ENCODE measurements around the gene CRB2.
A peak's percentile ranks its signal among the peaks of the same experiment; 100 is the strongest.

The CRB2 gene

GRCh38 chr9:123353984-123354591 is 1.9 kb upstream of the CRB2 start:
- Histone ChIP-seq H3K4me3 (ENCODE audit: low read length) (peak overlapping the region; percentile 44), H3K4me2 (ENCODE audit: low read length) (peak overlapping the region; percentile 61), H3K9me3 (ENCODE audit: control insufficient read depth, insufficient read depth, low read length) (no peaks in the 10 kb centered on the region), H3K27me3 (ENCODE audit: control insufficient read depth, low read length) (no peaks in the 10 kb centered on the region), H3K4me1 (ENCODE audit: control insufficient read depth, low read length) (peaks cover 29% of the 10 kb centered on the region), H3K9me2 (replicated peaks; ENCODE audit: control insufficient read depth, low read length) (no peaks in the 10 kb centered on the region), H3K36me3 (ENCODE audit: control insufficient read depth, low read length) (no peaks in the 10 kb centered on the region), H3F3A (ENCODE audit: control insufficient read depth, insufficient read depth) (peaks cover under 1% of the 10 kb centered on the region), H3K27ac (ENCODE audit: low read depth, low read length) (no peak overlapping the region), H3K79me2 (ENCODE audit: control insufficient read depth, low read length) (no peaks in the 10 kb centered on the region), H4K20me1 (ENCODE audit: control insufficient read depth, insufficient read depth, low read depth, low read length) (no peaks in the 10 kb centered on the region)
- TF ChIP-seq CTCF (IDR thresholded peaks at IDR 0.05; ENCODE audit: low read depth, low read length, poor library complexity, severe bottlenecking) (peak; percentile 99), EZH2phosphoT487 (IDR thresholded peaks at IDR 0.05; ENCODE audit: borderline replicate concordance, low read length) (no peak)

GRCh38 chr9:123354806-123355508 is 1.0 kb upstream of the CRB2 start:
- Histone ChIP-seq H3K27ac (ENCODE audit: low read depth, low read length) (no peak overlapping the region), H3K27me3 (ENCODE audit: control insufficient read depth, low read length) (no peaks in the 10 kb centered on the region), H3F3A (ENCODE audit: control insufficient read depth, insufficient read depth) (no peaks in the 10 kb centered on the region), H3K4me3 (ENCODE audit: low read length) (no peak overlapping the region), H3K4me1 (ENCODE audit: control insufficient read depth, low read length) (peaks cover 31% of the 10 kb centered on the region), H4K20me1 (ENCODE audit: control insufficient read depth, insufficient read depth, low read depth, low read length) (no peaks in the 10 kb centered on the region), H3K79me2 (ENCODE audit: control insufficient read depth, low read length) (no peaks in the 10 kb centered on the region), H3K9me2 (replicated peaks; ENCODE audit: control insufficient read depth, low read length) (no peaks in the 10 kb centered on the region), H3K4me2 (ENCODE audit: low read length) (no peak overlapping the region), H3K9me3 (ENCODE audit: control insufficient read depth, insufficient read depth, low read length) (no peaks in the 10 kb centered on the region), H3K36me3 (ENCODE audit: control insufficient read depth, low read length) (no peaks in the 10 kb centered on the region)
- TF ChIP-seq CTCF (IDR thresholded peaks at IDR 0.05; ENCODE audit: low read depth, low read length, poor library complexity, severe bottlenecking) (no peak), EZH2phosphoT487 (IDR thresholded peaks at IDR 0.05; ENCODE audit: borderline replicate concordance, low read length) (no peak)

- TF ChIP-seq EZH2phosphoT487 (IDR thresholded peaks at IDR 0.05; ENCODE audit: borderline replicate concordance, low read length) (no peak), CTCF (IDR thresholded peaks at IDR 0.05; ENCODE audit: low read depth, low read length, poor library complexity, severe bottlenecking) (no peak)
- Histone ChIP-seq H3K4me1 (ENCODE audit: control insufficient read depth, low read length) (peaks cover 35% of the 10 kb centered on the region), H4K20me1 (ENCODE audit: control insufficient read depth, insufficient read depth, low read depth, low read length) (no peaks in the 10 kb centered on the region), H3K27ac (ENCODE audit: low read depth, low read length) (no peak overlapping the region), H3K4me3 (ENCODE audit: low read length) (no peak overlapping the region), H3K4me2 (ENCODE audit: low read length) (no peak overlapping the region), H3K79me2 (ENCODE audit: control insufficient read depth, low read length) (no peaks in the 10 kb centered on the region), H3K27me3 (ENCODE audit: control insufficient read depth, low read length) (no peaks in the 10 kb centered on the region), H3K36me3 (ENCODE audit: control insufficient read depth, low read length) (no peaks in the 10 kb centered on the region), H3K9me3 (ENCODE audit: control insufficient read depth, insufficient read depth, low read length) (no peaks in the 10 kb centered on the region), H3F3A (ENCODE audit: control insufficient read depth, insufficient read depth) (no peaks in the 10 kb centered on the region), H3K9me2 (replicated peaks; ENCODE audit: control insufficient read depth, low read length) (no peaks in the 10 kb centered on the region)
Measured at GRCh38 chr9:123356851-123357742, 1.1 kb downstream of the CRB2 start.
